ENCODE data around the gene RNF217.

RNF217 gene

DNA sequence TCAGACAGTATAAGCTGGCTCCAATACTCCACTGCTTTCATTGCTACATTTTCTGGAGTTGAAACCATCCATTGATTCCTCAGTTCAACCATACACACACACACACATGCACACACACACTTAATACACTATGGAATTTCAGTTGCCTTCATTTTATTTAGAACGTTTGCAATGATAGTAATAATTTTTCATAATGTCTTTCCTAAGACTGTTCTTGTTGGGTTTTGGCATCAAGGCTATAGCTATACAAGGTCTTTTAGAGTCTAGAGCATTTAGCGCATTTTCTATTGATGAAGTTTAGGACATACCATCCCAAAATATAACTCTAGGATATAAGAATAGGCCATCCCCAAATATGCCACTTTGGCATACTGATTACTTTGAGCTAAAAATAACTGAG is 175.8 kb downstream of the RNF217 start:
- H3K4me1 ChIP-seq (ENCODE audit: control insufficient read depth, insufficient read depth, low read depth, low read length), result peaks cover 3% of the 10 kb centered on the region
- H3K36me3 ChIP-seq (ENCODE audit: control insufficient read depth in 1 of 2, insufficient read depth in 2 of 2, low read depth in 1 of 2, low read length in 2 of 2), result no peaks in the 10 kb centered on the region
- H3K27me3 ChIP-seq (ENCODE audit: control insufficient read depth in 1 of 2, insufficient read depth in 1 of 2, low read length in 2 of 2), result no peaks in the 10 kb centered on the region
- no peaks in the 10 kb centered on the region for H3K79me1 ChIP-seq (replicated peaks; ENCODE audit: low read length, poor library complexity, severe bottlenecking)
- no peak overlapping the region for H4K91ac ChIP-seq (ENCODE audit: low read length)
- no peak overlapping the region for H2BK15ac ChIP-seq (ENCODE audit: low read depth, poor library complexity, severe bottlenecking)
- no peak overlapping the region for H2BK5ac ChIP-seq (ENCODE audit: low read depth, low read length, poor library complexity, severe bottlenecking)
- no peak overlapping the region for H2AK5ac ChIP-seq (ENCODE audit: low read length, severe bottlenecking)
- H2BK120ac ChIP-seq (ENCODE audit: low read depth, low read length), result no peak overlapping the region
- WGBS, result 100% methylated on average over 1 of the region's 2 CpGs
- no peak overlapping the region for H4K8ac ChIP-seq (ENCODE audit: low read length)
- H2AFZ ChIP-seq (ENCODE audit: low read depth, low read length), result no peak overlapping the region
- H3K18ac ChIP-seq (ENCODE audit: low read depth in 1 of 2, low read length in 2 of 2), result no peak overlapping the region
- H3K9me3 ChIP-seq (ENCODE audit: control insufficient read depth, low read length), result no peaks in the 10 kb centered on the region
- H3K23ac ChIP-seq (ENCODE audit: low read length in 2 of 2), result no peak overlapping the region
- no peak overlapping the region for H3K4me3 ChIP-seq (ENCODE audit: insufficient read depth in 1 of 2, low read depth in 1 of 2, low read length in 2 of 2)
- no peak overlapping the region for H2BK12ac ChIP-seq (ENCODE audit: low read length in 2 of 2)
- H3K4ac ChIP-seq (ENCODE audit: low read depth in 1 of 2, low read length in 2 of 2), result no peak overlapping the region
- DNase-seq, result no peak
- no peak overlapping the region for H3K9ac ChIP-seq (ENCODE audit: low read length)
- no peak overlapping the region for H3K4me2 ChIP-seq (ENCODE audit: low read length, poor library complexity, severe bottlenecking)
- H3K27ac ChIP-seq (ENCODE audit: low read length, poor library complexity, severe bottlenecking), result no peak overlapping the region
- H3K14ac ChIP-seq (ENCODE audit: low read length in 2 of 2), result no peak overlapping the region

DNA sequence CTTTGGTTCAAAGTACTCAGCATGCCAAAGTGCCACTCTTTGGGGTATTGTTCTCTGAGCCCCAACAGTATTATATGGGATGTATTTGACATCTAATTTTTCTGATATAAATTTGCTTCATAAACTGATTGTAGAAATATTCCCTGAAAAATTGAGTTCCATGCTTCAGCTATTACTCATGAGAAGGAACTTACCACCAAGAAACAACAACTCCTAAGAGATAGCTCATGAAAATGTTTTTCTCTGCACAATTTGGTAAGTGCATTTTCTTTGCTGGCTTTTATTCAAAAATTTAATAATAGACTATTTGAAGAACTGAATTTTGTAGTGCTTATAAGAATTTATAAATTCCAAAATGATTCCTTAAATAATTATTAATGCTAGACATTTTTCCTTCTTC is 178.6 kb downstream of the RNF217 start:
- no peak overlapping the region for H3K27ac ChIP-seq (ENCODE audit: low read length, poor library complexity, severe bottlenecking)
- H3K4me2 ChIP-seq (ENCODE audit: low read length, poor library complexity, severe bottlenecking), result no peak overlapping the region
- no peak overlapping the region for H2AK5ac ChIP-seq (ENCODE audit: low read length, severe bottlenecking)
- H3K9me3 ChIP-seq (ENCODE audit: control insufficient read depth, low read length), result no peaks in the 10 kb centered on the region
- H2BK5ac ChIP-seq (ENCODE audit: low read depth, low read length, poor library complexity, severe bottlenecking), result no peak overlapping the region
- no peak overlapping the region for H3K4me3 ChIP-seq (ENCODE audit: insufficient read depth in 1 of 2, low read depth in 1 of 2, low read length in 2 of 2)
- H3K4me1 ChIP-seq (ENCODE audit: control insufficient read depth, insufficient read depth, low read depth, low read length), result peaks cover 3% of the 10 kb centered on the region
- no peak overlapping the region for H2BK120ac ChIP-seq (ENCODE audit: low read depth, low read length)
- no peak for DNase-seq
- no peak overlapping the region for H3K23ac ChIP-seq (ENCODE audit: low read length in 2 of 2)
- no peak overlapping the region for H4K91ac ChIP-seq (ENCODE audit: low read length)
- no peak overlapping the region for H3K4ac ChIP-seq (ENCODE audit: low read depth in 1 of 2, low read length in 2 of 2)
- no peak overlapping the region for H2BK12ac ChIP-seq (ENCODE audit: low read length in 2 of 2)
- H2BK15ac ChIP-seq (ENCODE audit: low read depth, poor library complexity, severe bottlenecking), result no peak overlapping the region
- H3K79me1 ChIP-seq (replicated peaks; ENCODE audit: low read length, poor library complexity, severe bottlenecking), result no peaks in the 10 kb centered on the region
- no peaks in the 10 kb centered on the region for H3K36me3 ChIP-seq (ENCODE audit: control insufficient read depth in 1 of 2, insufficient read depth in 2 of 2, low read depth in 1 of 2, low read length in 2 of 2)
- H3K9ac ChIP-seq (ENCODE audit: low read length), result no peak overlapping the region
- no peak overlapping the region for H3K18ac ChIP-seq (ENCODE audit: low read depth in 1 of 2, low read length in 2 of 2)
- no peak overlapping the region for H4K8ac ChIP-seq (ENCODE audit: low read length)
- no peak overlapping the region for H3K14ac ChIP-seq (ENCODE audit: low read length in 2 of 2)
- no peaks in the 10 kb centered on the region for H3K27me3 ChIP-seq (ENCODE audit: control insufficient read depth in 1 of 2, insufficient read depth in 1 of 2, low read length in 2 of 2)
- no peak overlapping the region for H2AFZ ChIP-seq (ENCODE audit: low read depth, low read length)
